Activated T-cell treated with anti-CD3 and anti-CD28 coated beads for 48 hours (primary cell): ENCODE measurements around the gene THAP8.
"Not testable (repeated sequence)": the region's sequence is repeated elsewhere in the genome, so short reads cannot be mapped to it uniquely, and the experiment has no call there.

Experiments used
- DNase-seq: peaks from one replicate; pipeline ENCODE4 v3.0.0-alpha.2; 2020; ENCODE audit warnings: low read depth

Gene THAP8

DNA sequence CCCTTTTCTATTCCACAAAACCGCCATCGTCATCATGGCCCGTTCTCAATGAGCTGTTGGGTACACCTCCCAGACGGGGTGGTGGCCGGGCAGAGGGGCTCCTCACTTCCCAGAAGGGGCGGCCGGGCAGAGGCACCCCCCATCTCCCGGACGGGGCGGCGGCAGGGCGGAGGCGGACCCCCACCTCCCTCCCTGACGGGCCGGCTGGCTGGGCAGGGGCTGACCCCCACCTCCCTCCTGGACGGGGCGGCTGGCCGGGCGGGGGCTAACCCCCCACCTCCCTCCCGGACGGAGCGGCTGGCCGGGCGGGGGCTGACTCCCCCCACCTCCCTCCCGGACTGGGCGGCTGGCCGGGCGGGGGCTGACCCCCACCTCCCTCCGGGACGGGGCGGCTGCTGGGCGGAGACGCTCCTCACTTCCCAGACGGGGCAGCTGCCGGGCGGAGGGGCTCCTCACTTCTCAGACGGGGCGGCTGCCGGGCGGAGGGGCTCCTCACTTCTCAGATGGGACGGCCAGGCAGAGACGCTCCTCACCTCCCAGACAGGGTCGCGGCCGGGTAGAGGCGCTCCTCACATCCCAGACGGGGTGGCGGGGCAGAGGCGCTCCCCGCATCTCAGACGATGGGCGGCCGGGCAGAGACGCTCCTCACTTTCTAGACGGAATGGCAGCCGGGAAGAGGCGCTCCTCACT, 14.9 kb upstream of the THAP8 start:
- DNase-seq: not testable (repeated sequence)

- DNase-seq: no peak
Measured at GRCh38 chr19:36067681-36068080, 13.6 kb upstream of the THAP8 start.

DNA sequence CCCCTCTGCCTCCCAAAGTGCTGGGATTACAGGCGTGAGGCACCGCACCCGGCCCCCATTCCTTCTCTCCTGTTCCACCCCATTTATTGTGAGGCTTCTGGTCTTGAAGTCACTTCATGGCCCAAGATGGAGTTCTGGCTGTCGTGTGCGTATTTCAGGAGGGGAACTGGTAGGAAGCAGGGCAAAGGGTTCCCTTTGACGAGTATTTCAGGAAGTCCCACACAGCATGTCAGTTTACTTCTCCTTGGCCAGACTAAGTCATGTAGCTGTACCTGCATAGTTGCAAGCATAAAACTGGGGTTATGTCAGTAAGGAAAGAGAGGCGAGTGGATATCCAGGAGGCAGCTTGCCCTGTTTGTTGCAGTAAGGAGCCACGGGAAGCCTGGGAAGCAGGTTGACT, 10.7 kb upstream of the THAP8 start:
- no peak for DNase-seq

GRCh38 chr19:36061367-36061766, 7.3 kb upstream of the THAP8 start:
- no peak for DNase-seq

- peak; percentile 6 for DNase-seq
Measured at GRCh38 chr19:36060430-36060829, 6.3 kb upstream of the THAP8 start.

- no peak for DNase-seq
Measured at GRCh38 chr19:36059180-36059910, 5.3 kb upstream of the THAP8 start.

DNA sequence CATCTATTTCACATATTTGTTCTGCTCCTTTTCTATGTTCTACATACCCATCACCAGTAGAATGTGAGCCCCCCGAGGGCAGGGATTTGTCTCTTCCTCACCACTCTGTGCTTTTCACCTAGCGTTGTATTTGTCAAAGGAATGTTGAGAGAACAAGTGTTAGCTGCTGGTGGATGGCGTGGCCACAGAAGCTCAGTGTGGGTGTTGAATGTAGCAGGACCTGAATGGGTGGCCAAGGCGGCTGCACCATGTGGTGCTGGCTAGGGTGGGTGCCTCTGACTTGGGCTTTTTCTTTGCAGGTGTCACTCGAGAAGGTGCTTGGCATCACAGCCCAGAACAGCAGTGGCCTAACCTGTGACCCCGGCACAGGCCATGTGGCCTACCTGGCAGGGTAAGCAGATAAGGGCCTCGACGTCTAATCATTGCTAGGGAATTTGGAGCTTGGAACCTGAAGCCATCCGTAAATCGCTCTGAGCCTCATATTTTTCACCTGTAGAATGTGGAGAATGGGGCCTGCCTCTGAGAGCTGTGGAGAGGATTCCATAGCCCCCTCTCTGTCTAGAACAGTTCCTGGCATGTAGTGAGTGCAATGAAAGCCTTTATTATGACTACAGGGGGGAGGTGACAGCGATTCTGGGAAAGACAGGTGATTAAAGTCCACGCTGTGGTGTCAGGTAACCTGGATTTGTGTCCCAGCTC, 4.5 kb upstream of the THAP8 start:
- no peak for DNase-seq

DNA sequence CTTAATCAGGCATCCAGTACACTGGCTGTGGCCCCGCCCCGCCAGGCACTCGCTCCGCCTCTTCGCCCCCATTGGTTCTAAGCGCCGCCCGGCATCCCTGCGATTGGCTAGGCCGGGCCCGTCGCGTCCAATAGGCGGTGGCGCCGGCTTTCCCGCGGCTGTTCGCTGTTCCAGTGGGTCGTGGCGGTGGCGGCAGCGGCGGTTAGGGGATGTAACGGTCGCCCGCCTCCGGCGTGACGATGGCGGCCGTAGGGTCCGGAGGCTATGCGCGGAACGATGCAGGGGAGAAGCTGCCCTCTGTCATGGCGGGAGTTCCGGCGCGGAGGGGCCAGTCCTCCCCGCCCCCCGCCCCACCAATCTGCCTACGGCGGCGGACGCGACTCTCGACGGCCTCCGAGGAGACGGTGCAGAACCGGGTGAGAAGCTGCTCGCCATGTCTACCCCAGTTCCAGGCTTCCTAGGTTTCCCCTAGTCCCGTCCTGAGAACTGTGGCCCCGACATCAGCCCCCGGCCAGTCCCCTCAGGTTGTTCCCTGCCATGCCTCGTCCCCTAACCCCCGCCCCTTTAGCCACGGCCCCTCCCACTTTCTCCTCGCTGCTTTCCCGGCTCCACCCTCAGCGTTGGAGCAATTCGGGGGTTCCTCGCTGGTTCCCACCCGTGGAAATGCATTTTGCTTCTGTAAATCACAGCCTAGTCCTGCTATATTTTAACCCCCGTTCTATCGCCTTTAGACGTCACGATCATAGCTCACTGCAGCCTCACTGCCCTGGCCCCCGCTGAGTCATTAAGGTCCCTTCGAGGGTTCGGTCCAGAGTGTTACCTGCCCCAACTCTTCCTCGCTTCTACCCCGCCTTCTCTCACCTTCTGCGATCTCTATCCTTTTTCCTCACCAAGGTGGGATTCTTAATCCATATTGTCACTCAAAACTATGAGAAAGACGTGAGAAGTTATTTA, 925 bp upstream of the THAP8 start, which contains the start of gene WDR62:
Gene WDR62 (plus strand): TSS at position 165 of the 954 bp plus-strand sequence. CDS start 75 bp downstream, at position 240.
- peak; percentile 94 for DNase-seq

- no peak for DNase-seq
Measured at GRCh38 chr19:36051637-36052036, 2.4 kb downstream of the THAP8 start.

GRCh38 chr19:36051236-36051635, 2.8 kb downstream of the THAP8 start:
- DNase-seq: no peak

- DNase-seq: no peak
Measured at GRCh38 chr19:36049080-36049698, 4.9 kb downstream of the THAP8 start.

GRCh38 chr19:36047835-36048234, 6.2 kb downstream of the THAP8 start:
- DNase-seq: no peak

DNA sequence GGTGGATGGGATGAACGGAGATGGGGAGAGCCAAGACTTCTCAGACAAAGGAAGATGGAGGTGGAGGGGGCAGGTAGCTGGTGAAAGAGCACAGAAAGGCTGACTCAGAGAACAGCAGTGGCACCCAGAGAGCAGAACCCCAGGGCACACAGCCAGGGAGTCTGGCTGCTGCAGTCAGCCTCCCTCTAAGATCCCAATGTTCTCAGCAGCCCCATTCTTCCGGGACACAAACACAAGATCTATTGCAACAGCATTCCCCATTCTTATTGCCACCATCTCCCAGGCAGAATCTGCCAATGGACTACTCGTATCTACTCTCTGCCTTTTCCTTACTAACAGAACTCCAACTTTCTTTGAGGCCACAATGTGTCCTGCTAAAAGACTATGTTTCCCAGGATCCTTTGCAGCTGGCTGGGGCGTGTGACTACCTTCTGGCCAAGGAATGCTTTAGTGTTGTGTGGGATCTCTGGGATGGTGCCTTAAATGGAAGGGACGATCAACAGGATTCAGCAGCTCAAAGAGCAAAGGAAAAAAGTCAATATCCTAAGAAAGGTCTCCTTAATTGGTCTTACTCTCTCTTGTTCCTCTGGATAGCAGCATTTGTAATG, 7.5 kb downstream of the THAP8 start:
- no peak for DNase-seq

- DNase-seq: no peak
Measured at GRCh38 chr19:36043952-36044351, 10.1 kb downstream of the THAP8 start.

DNA sequence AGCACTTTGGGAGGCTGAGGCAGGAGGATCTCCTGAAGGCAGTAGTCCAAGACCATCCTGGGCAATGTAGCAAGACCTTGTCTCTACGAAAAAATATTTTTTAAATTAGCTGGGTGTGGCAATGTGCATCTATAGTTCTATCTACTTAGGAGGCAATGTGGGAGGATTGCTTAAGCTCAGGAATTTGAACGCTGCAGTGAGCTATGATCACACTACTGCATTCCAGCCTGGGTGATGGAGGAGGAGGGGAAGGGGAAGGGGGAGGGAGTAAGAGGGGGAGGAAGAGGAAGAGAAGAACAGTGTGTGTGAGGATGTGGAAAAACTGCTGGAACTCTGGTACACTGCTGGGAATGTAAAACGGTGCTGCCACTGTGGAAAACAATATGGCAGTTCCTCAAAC, 12.3 kb downstream of the THAP8 start:
- DNase-seq: no peak

DNA sequence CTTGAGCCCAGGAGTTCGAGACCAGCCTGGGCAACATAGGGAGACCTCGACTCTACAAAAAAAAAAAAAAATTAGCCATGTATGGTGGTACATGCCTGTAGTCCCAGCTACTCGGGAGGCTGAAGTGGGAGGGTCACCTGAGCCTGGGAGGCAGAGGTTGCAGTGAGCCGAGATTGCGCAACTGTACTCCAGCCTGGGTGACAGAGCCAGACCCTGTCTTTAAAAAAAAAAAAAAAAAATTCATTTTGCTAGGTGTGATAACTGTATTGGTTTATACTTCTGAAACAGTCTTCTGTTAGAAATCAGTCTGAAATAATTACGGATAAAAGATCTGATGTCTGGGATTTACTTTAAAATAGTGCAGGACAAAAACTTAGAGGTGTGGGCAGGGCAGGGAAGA, 13.0 kb downstream of the THAP8 start:
- DNase-seq: not testable (repeated sequence)

- no peak for DNase-seq
Measured at GRCh38 chr19:36040495-36040894, 13.6 kb downstream of the THAP8 start.

GRCh38 chr19:36032251-36033104, 21.6 kb downstream of the THAP8 start, which contains the start of gene CLIP3:
Gene CLIP3 (minus strand): TSS chr19:36032873. CDS start chr19:36032357, 516 bp downstream.
- DNase-seq: peak; percentile 43

DNA sequence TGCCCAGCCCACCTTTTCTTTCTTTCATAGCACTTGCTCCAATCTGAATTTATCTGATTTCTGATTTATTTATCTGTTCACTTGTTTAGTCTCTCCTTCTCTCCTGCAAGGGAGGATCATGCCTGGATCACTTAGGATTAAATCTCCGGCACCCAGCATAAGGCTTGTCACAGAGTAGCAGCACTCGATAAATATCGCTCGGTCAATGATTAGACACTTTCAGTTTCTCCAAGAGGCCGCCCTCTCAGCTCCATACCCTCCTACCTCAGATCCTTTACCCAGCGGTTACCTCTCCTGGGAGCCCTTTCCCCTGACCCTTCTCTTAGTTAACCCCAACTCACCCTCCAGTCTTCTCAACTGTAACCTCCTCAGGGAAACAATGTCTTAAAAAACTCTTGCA, 22.8 kb downstream of the THAP8 start:
- no peak for DNase-seq
